ENCODE results near the gene CHMP2B.
A peak's percentile ranks its signal among the peaks of the same experiment; 100 is the strongest.

CHMP2B gene

GRCh38 chr3:87227104-87227834 lies at the start of gene CHMP2B:
Gene CHMP2B, plus strand, starts transcription at chr3:87227309. Its CDS starts 214 bp downstream, at chr3:87227523.
- peak; percentile 87 for DNase-seq (ENCODE audit: low read depth)

- DNase-seq (ENCODE audit: low read depth), result no peak
These were observed 47.5 kb upstream of the CHMP2B start for GRCh38 chr3:87179642-87180041.

GRCh38 chr3:87181551-87181950 lies 45.6 kb upstream of the CHMP2B start:
- DNase-seq (ENCODE audit: low read depth), result no peak

GRCh38 chr3:87182023-87182422 lies 45.1 kb upstream of the CHMP2B start:
- no peak for DNase-seq (ENCODE audit: low read depth)

GRCh38 chr3:87186608-87187159 lies 40.4 kb upstream of the CHMP2B start:
- no peak for DNase-seq (ENCODE audit: low read depth)

- DNase-seq (ENCODE audit: low read depth), result no peak
These were observed 35.9 kb upstream of the CHMP2B start for GRCh38 chr3:87191175-87191574.

- DNase-seq (ENCODE audit: low read depth), result no peak
These were observed 35.5 kb upstream of the CHMP2B start for GRCh38 chr3:87191641-87192040.

- DNase-seq (ENCODE audit: low read depth), result no peak
These were observed 30.2 kb upstream of the CHMP2B start for GRCh38 chr3:87196879-87197278.

GRCh38 chr3:87197531-87197930 lies 29.6 kb upstream of the CHMP2B start:
- no peak for DNase-seq (ENCODE audit: low read depth)

GRCh38 chr3:87198774-87199173 lies 28.3 kb upstream of the CHMP2B start:
- DNase-seq (ENCODE audit: low read depth), result no peak

- no peak for DNase-seq (ENCODE audit: low read depth)
These were observed 27.5 kb upstream of the CHMP2B start for GRCh38 chr3:87199628-87200027.

GRCh38 chr3:87200060-87200647 lies 27.0 kb upstream of the CHMP2B start:
- DNase-seq (ENCODE audit: low read depth), result no peak

- no peak for DNase-seq (ENCODE audit: low read depth)
These were observed 25.4 kb upstream of the CHMP2B start for GRCh38 chr3:87201727-87202126.

GRCh38 chr3:87203809-87204208 lies 23.3 kb upstream of the CHMP2B start:
- DNase-seq (ENCODE audit: low read depth), result no peak

GRCh38 chr3:87206070-87206469 lies 21.0 kb upstream of the CHMP2B start:
- no peak for DNase-seq (ENCODE audit: low read depth)

- no peak for DNase-seq (ENCODE audit: low read depth)
These were observed 20.5 kb upstream of the CHMP2B start for GRCh38 chr3:87206635-87207034.

- no peak for DNase-seq (ENCODE audit: low read depth)
These were observed 19.6 kb upstream of the CHMP2B start for GRCh38 chr3:87207460-87207859.

- DNase-seq (ENCODE audit: low read depth), result no peak
These were observed 18.0 kb upstream of the CHMP2B start for GRCh38 chr3:87209111-87209510.

GRCh38 chr3:87218560-87218959 lies 8.5 kb upstream of the CHMP2B start:
- DNase-seq (ENCODE audit: low read depth), result no peak

GRCh38 chr3:87219611-87220010 lies 7.5 kb upstream of the CHMP2B start:
- no peak for DNase-seq (ENCODE audit: low read depth)

GRCh38 chr3:87225659-87226058 lies 1.4 kb upstream of the CHMP2B start:
- DNase-seq (ENCODE audit: low read depth), result no peak

- no peak for DNase-seq (ENCODE audit: low read depth)
These were observed 681 bp downstream of the CHMP2B start for GRCh38 chr3:87227835-87228144.

GRCh38 chr3:87228316-87228715 lies 1.2 kb downstream of the CHMP2B start:
- DNase-seq (ENCODE audit: low read depth), result no peak

GRCh38 chr3:87229113-87229512 lies 2.0 kb downstream of the CHMP2B start:
- DNase-seq (ENCODE audit: low read depth), result no peak
